Gastroesophageal sphincter (tissue), 4 donors: Measurements from ENCODE around the gene PPP1R1A. TPM values are rescaled to one million over a fixed set of nuclear protein-coding genes. Genes with fewer than 3 reads are reported as not detected.

ENCODE experiments used
- ATAC-seq: fragments of 150-250 bp; one replicate; pipeline ENCODE4 v1.9.1; 2016; ENCODE audit warnings: mild to moderate bottlenecking, moderate library complexity
- H3K27ac ChIP-seq, 4 donors: fragments of 200-600 bp; sonication (generic) in 3 of 4; 1 replicate in 3 of 4; 2 replicates in 1 of 4; pipeline ENCODE4 v1.5.1; 2016 to 2019
- H3K27me3 ChIP-seq: fragments of 200-600 bp; sonication (generic); one replicate; pipeline ENCODE4 v1.5.1; 2019
- H3K36me3 ChIP-seq, 2 donors: fragments of 200-600 bp; sonication (generic); one replicate each; pipeline ENCODE4 v1.5.1; 2019; ENCODE audit warnings: control low read depth in 1 of 2
- H3K4me1 ChIP-seq, 3 donors: fragments of 200-600 bp; sonication (generic); 1 replicate in 2 of 3; 2 replicates in 1 of 3; pipeline ENCODE4 v1.5.1; 2016 to 2019; ENCODE audit warnings: control low read depth in 2 of 3
- H3K4me3 ChIP-seq, 2 donors: fragments of 200-600 bp; sonication (generic); one replicate each; pipeline ENCODE4 v1.5.1; 2019; ENCODE audit warnings: mild to moderate bottlenecking in 1 of 2, moderate library complexity in 1 of 2
- H3K9me3 ChIP-seq, 3 donors: fragments of 200-600 bp; sonication (generic); one replicate each; pipeline ENCODE4 v1.5.1; 2017 to 2019; ENCODE audit warnings: control low read depth in 2 of 3
- EP300 ChIP-seq: sonication (generic); formaldehyde crosslinking; IDR thresholded peaks from one replicate; pipeline ENCODE4 v1.6.1; 2017; ENCODE audit warnings: antibody characterized with exemption, mild to moderate bottlenecking
- POLR2A ChIP-seq, 2 donors: fragments of 450-650 bp; IDR thresholded peaks; one replicate each; pipeline ENCODE4 v1.6.1; 2017; ENCODE audit warnings: antibody characterized with exemption in 2 of 2, mild to moderate bottlenecking in 2 of 2, moderate library complexity in 1 of 2
- POLR2AphosphoS5 ChIP-seq: sonication (generic); formaldehyde crosslinking; IDR thresholded peaks from one replicate; pipeline ENCODE4 v1.6.1; 2017; ENCODE audit warnings: antibody characterized with exemption
- WGBS, 2 donors: methylation state at CpG; one replicate each; pipeline ENCODE4 v1.1.5; 2018; ENCODE audit warnings: low coverage in 1 of 2; 5-methylcytosine and 5-hydroxymethylcytosine counted together
- total RNA-seq, 4 donors: library from RNA; depleted of rRNA; stranded (reverse); fragments of >200 nt; gene quantifications; one replicate each; pipeline ENCODE4 v1.1.0, GENCODE V29; 2016
- TF ChIP-seq, protein P1 (sequence below), 4 experiments: fragments of 200-600 bp in 2 of 4; fragments of 450-650 bp in 2 of 4; sonication (generic) in 1 of 4; IDR thresholded peaks; one replicate each; pipeline ENCODE4 v1.5.1; 2017 to 2019; ENCODE audit warnings: antibody characterized with exemption in 4 of 4, mild to moderate bottlenecking in 2 of 4, moderate library complexity in 2 of 4

PPP1R1A gene
- total RNA-seq, 4 donors from 2014 or later = 2.5 to 27.9 (median 18.0) TPM

DNA sequence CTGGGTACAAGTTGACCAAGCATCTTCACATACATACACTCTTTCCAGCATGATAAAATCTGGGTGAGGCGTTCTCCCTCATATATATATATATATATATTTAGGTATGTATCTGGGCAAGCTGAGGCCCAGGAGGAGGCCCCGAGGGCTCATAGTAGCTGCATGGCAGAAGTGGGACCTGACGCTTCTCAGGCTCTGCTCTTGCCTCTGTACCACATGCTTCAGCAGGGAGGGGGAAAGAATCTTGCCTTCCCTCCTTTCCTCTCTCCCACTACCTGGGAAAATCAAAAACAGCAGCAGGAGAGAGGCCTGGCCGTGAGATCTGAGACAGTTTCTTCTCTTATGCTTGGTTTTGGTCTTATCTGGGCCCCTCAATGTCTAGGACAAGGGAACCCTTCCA lies 9.2 kb downstream of the PPP1R1A start:
- Histone ChIP-seq H3K27ac (no peak overlapping the region), H3K27me3 (no peaks in the 10 kb centered on the region), H3K4me3 (no peak overlapping the region), H3K36me3 (peaks cover 0 to 51% of the 10 kb centered on the region in 2 donors), H3K4me1 (peaks cover 0 to 11% (median 0%) of the 10 kb centered on the region in 3 donors), H3K9me3 (no peaks in the 10 kb centered on the region)
- TF ChIP-seq, protein P1, sequence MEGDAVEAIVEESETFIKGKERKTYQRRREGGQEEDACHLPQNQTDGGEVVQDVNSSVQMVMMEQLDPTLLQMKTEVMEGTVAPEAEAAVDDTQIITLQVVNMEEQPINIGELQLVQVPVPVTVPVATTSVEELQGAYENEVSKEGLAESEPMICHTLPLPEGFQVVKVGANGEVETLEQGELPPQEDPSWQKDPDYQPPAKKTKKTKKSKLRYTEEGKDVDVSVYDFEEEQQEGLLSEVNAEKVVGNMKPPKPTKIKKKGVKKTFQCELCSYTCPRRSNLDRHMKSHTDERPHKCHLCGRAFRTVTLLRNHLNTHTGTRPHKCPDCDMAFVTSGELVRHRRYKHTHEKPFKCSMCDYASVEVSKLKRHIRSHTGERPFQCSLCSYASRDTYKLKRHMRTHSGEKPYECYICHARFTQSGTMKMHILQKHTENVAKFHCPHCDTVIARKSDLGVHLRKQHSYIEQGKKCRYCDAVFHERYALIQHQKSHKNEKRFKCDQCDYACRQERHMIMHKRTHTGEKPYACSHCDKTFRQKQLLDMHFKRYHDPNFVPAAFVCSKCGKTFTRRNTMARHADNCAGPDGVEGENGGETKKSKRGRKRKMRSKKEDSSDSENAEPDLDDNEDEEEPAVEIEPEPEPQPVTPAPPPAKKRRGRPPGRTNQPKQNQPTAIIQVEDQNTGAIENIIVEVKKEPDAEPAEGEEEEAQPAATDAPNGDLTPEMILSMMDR (IDR thresholded peaks at IDR 0.05) = no peak
- no peak for TF ChIP-seq POLR2AphosphoS5
- TF ChIP-seq EP300 = no peak
- TF ChIP-seq POLR2A (IDR thresholded peaks at IDR 0.05) = no peak
- ATAC-seq = peak; percentile 13
- WGBS, 2 donors = 42 to 50% methylated on average over 2 of the region's 4 CpGs

- Histone ChIP-seq H3K36me3 (peaks cover 0 to 56% of the 10 kb centered on the region in 2 donors), H3K27me3 (no peaks in the 10 kb centered on the region), H3K9me3 (no peaks in the 10 kb centered on the region), H3K27ac (no peak overlapping the region), H3K4me3 (no peak overlapping the region), H3K4me1 (peaks cover 0 to 11% (median 0%) of the 10 kb centered on the region in 3 donors)
- TF ChIP-seq POLR2A (IDR thresholded peaks at IDR 0.05) (no peak), EP300 (no peak), POLR2AphosphoS5 (no peak)
- TF ChIP-seq, protein P1 (IDR thresholded peaks at IDR 0.05) = no peak
- 89% methylated on average over 3 of the region's 7 CpGs; no CpG with 5 or more reads in 1 of the 2 donors for WGBS, 2 donors
- ATAC-seq = no peak
Measured at GRCh38 chr12:54578778-54579177, 9.7 kb downstream of the PPP1R1A start.

- WGBS, 2 donors = 40 to 80% methylated on average over 1 to 3 of the region's 5 CpGs
- Histone ChIP-seq H3K27me3 (no peaks in the 10 kb centered on the region), H3K4me1 (no peaks in the 10 kb centered on the region), H3K4me3 (no peak overlapping the region), H3K9me3 (no peaks in the 10 kb centered on the region), H3K27ac (no peak overlapping the region), H3K36me3 (peaks cover 0 to 81% of the 10 kb centered on the region in 2 donors)
- ATAC-seq = no peak
- no peak for TF ChIP-seq POLR2A (IDR thresholded peaks at IDR 0.05)
- no peak for TF ChIP-seq EP300
- TF ChIP-seq, protein P1 (IDR thresholded peaks at IDR 0.05) = no peak
- TF ChIP-seq POLR2AphosphoS5 = no peak
Measured at GRCh38 chr12:54572881-54573280, 15.6 kb downstream of the PPP1R1A start.

GRCh38 chr12:54571193-54572188 lies 17.0 kb downstream of the PPP1R1A start:
- H3K36me3 ChIP-seq = peaks cover 0 to 68% of the 10 kb centered on the region in 2 donors
- no peaks in the 10 kb centered on the region for H3K9me3 ChIP-seq
- peaks cover 0 to 6% (median 0%) of the 10 kb centered on the region in 3 donors for H3K4me1 ChIP-seq
- H3K27me3 ChIP-seq = no peaks in the 10 kb centered on the region
- 50 to 80% methylated on average over 4 to 8 of the region's 10 CpGs for WGBS, 2 donors
- TF ChIP-seq, protein P1 (IDR thresholded peaks at IDR 0.05) = peak in 3 of 4 experiments; percentile 39 to 53 (median 47)
- no peak for TF ChIP-seq EP300
- no peak overlapping the region for H3K4me3 ChIP-seq
- H3K27ac ChIP-seq = no peak overlapping the region
- ATAC-seq = no peak
